ENCODE data around the gene TMEM192.
"Not testable (repeated sequence)": the region's sequence is repeated elsewhere in the genome, so short reads cannot be mapped to it uniquely, and the experiment has no call there.

Gene TMEM192

GRCh38 chr4:165112368-165113121, at the start of gene TMEM192:
TSS of gene TMEM192 (minus strand) at chr4:165112860. CDS start at chr4:165112773, 87 bp downstream.
- DNase-seq (ENCODE audit: low read depth), result peak; percentile 85

DNA sequence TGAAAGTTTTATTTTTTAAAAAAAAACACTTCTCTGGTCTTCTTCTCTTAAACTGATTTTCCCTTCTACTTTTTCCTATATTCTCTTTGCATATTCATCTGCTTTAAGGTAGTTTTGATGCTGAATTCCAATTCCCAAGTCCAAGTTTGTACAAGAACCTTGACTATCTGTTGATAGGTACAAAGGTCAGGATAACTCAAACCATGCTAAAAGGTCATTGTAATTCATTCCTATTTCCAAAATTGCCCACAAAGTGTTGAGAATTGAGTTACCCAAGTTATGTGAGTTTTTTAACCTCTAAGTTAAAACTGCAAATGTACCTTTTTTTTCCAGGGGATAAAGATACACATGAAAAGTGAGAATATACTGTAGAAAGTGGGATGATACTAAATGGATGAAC, 46.1 kb upstream of the TMEM192 start:
- no peak for DNase-seq (ENCODE audit: low read depth)

GRCh38 chr4:165156906-165157305, 44.2 kb upstream of the TMEM192 start:
- DNase-seq (ENCODE audit: low read depth), result no peak

GRCh38 chr4:165154482-165154881, 41.8 kb upstream of the TMEM192 start:
- DNase-seq (ENCODE audit: low read depth), result no peak

GRCh38 chr4:165152527-165152926, 39.9 kb upstream of the TMEM192 start:
- no peak for DNase-seq (ENCODE audit: low read depth)

DNA sequence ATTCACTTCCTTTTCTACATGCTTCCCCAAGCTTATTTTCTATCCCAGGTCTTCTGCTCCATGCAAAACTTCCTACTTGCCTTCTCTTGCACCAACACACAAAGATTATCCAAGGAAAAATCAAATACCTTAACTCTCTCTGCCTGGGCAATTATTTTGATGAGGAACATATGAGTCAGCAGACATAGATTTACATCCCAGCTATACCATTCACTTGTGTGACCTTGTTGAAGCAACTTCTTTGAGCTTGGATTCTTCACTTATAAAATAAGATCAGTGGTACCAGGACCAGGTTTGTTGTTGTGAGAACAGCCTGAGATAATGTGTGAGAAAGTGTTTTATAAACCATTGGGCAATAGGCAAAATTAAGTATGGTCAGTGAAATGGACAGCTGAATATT, 39.1 kb upstream of the TMEM192 start:
- no peak for DNase-seq (ENCODE audit: low read depth)

GRCh38 chr4:165150545-165150944, 37.9 kb upstream of the TMEM192 start:
- DNase-seq (ENCODE audit: low read depth), result no peak

DNA sequence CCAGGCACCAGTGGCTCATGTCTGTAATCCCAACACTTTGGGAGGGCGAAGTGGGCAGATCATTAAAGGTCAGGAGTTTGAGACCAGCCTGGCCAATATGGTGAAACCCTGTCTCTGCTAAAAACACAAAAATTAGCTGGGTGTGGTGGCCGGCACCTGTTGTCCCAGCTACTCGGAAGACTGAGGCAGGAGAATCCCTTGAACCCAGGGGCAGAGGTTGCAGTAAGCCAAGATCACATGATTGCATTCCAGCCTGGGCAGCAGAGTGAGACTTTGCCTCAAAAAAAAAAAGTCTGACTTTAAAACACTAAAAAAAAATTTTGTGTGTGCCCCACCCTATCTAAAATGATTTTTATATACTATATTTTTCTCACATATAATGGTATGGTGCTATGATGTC, 26.2 kb upstream of the TMEM192 start:
- DNase-seq (ENCODE audit: low read depth), result no peak

DNA sequence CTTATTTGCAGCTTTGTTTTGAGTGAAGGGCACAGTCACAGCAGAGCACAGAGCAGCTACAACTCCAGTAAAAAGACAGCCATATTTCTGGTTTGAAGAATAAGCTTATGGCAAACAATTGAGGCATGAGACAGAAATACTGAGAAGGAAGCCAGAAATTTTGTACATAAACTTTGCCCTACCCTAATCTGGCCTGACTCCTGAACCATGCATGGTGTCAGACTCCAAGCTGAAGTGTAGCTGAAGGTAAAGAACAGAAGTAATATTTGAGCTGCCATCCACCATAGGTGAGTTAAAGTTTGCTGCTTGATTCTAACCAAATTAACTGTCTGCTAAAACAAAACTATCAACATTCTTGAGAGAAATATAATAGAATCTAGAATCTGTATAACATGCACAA, 24.5 kb upstream of the TMEM192 start:
- no peak for DNase-seq (ENCODE audit: low read depth)

DNA sequence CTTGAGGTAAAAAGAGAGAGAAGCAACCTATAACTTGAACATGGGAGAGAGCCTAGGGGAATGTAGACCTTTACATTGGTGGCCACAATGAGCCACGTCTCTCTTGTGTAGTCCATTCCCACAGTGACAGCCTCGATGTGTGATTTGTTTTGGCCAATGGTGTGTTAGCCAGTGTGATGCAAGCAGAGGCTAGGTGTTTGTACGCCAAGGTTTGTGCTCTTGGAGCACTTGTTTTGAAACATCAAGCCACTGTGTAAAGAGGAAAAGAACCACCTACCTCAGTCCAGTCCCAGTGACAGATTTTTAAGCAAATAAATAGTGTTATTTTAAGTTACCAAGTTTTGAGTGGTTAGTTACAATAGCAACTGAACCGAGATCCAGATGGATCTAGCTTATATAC, 23.9 kb upstream of the TMEM192 start:
- DNase-seq (ENCODE audit: low read depth), result no peak

DNA sequence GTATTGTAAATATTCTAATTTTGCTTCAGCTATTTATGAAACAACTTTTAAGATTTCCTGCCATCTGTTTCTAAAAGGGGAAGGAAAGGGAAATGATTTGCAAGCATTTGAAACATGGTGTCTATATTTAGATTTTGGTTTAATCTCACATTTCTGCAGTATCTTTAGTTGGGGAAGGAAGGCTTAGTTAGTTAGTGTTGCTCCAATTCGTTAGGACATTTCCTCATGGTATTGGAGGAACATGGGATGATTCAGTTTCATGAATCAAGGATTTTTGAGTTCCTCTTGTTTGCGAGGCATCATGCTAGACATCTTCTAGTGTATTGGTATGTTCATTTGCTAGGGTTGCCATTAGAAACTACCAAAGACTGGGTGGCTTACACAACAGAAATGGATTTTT, 20.5 kb upstream of the TMEM192 start:
- no peak for DNase-seq (ENCODE audit: low read depth)

DNA sequence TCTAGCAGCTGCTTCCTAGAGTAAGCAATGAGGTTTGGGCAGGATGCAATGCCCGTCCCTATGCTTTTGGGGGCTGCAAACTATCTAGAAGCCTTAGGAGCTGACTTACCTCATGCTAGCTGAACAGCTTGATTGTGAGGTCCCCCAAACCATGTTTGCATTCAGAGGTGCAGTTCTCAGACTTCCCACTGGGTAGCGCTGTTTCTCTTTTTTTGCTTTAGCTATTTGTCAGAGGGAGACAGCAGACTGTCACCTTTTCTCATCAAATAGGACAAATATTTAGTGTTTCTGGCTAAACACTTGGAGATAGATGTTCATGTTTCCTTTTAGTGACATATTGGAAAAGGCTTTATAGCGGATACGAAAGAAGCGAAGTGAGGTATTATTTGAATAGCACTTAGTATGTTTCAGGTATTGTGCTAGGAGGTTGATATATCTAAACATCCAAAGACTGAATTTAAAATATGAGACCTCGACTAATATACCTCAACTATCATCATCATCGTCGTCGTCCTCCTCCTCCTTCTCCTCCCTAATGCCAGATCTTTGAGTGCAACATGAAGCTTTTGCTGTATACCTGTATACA, 18.7 kb upstream of the TMEM192 start:
- DNase-seq (ENCODE audit: low read depth), result peak; percentile 71

- no peak for DNase-seq (ENCODE audit: low read depth)
Observed at GRCh38 chr4:165129924-165130323, 17.3 kb upstream of the TMEM192 start.

- DNase-seq (ENCODE audit: low read depth), result not testable (repeated sequence)
Observed at GRCh38 chr4:165125869-165126499, 13.3 kb upstream of the TMEM192 start.

- DNase-seq (ENCODE audit: low read depth), result no peak
Observed at GRCh38 chr4:165124488-165124887, 11.8 kb upstream of the TMEM192 start.

- DNase-seq (ENCODE audit: low read depth), result no peak
Observed at GRCh38 chr4:165118256-165118909, 5.7 kb upstream of the TMEM192 start.

- DNase-seq (ENCODE audit: low read depth), result no peak
Observed at GRCh38 chr4:165115301-165115700, 2.6 kb upstream of the TMEM192 start.

DNA sequence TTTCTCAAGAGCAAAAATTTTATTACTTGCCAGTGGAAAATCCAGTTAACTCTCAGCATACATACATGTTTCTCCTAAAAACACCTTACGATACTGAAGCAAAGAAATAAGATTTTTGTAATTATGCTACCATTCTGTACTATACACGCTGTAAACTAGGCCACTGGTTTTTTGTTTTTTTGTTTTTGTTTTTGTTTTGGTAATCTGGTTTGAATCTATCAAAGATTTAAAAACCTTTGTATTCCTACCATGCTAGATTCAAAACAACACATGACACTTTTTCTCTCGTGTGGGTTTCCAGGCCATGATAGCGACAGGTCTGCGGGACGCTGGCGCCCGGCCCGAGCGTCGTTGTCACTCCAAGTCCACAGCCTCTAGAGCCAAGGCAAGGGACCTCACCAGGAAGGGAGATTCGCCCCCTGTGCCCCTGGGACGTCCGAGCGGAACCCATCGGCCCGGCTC, 723 bp downstream of the TMEM192 start:
- no peak for DNase-seq (ENCODE audit: low read depth)

DNA sequence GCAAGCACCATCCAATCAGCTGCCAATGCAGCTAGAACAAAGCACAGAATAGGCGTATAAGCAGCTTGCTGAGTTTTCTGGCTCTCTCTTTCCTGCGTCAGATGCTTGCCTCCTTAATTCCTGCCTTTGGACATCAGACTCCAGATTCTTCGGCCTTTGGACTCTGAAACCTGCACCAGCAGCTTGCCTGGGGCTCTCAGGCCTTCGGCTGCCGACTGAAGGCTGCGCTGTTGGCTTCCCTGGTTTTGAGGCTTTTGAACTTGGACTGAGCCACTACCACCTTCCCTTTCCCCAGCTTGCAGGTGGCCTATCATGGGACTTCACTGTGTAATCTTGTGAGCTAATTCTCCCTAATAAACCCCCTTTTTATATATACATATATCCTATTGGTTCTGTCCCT, 6.1 kb downstream of the TMEM192 start:
- DNase-seq (ENCODE audit: low read depth), result no peak

DNA sequence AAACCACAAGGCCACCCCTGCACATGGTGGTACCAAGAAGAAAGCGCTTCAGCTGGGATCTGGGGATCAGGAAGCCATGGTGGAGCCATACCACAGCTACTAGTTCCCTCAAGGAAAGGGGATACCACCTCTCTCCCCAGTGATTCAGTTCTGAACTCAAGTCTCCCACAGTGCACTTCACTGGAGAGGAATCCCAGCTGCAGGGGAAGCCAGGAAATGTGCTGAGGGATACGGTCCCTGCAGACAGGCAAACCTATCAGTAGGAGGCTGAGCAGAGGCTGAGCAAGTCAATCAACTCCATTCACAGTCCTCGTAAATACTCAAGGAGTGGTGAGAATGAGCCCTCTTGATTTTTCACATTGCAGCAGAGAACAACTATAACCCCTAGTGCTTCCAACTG, 11.0 kb downstream of the TMEM192 start:
- no peak for DNase-seq (ENCODE audit: low read depth)

- no peak for DNase-seq (ENCODE audit: low read depth)
Observed at GRCh38 chr4:165096776-165097175, 15.9 kb downstream of the TMEM192 start.

GRCh38 chr4:165095291-165095690, 17.4 kb downstream of the TMEM192 start:
- DNase-seq (ENCODE audit: low read depth), result no peak

GRCh38 chr4:165094873-165095272, 17.8 kb downstream of the TMEM192 start:
- no peak for DNase-seq (ENCODE audit: low read depth)
